Calu3 (cell line): ENCODE data around the gene CCDC142. TPM values are rescaled to one million over a fixed set of nuclear protein-coding genes. Genes with fewer than 3 reads are reported as not detected.

Experiments
- BruUV-seq: library from RNA; stranded (reverse); fragments of 400-500 nt; replicated peaks from 2 replicates; lab custom pipeline; 2021; lab: Mats Ljungman, UMichigan
- CTCF ChIA-PET: fragments of 300-600 bp; sonication (Branson Sonifier 250); formaldehyde crosslinking; loops from one replicate; lab custom pipeline; 2022; ENCODE audit warnings: antibody characterized with exemption; lab: Charles Lee
- DNase-seq: peaks from one replicate; pipeline ENCODE4 v3.0.0; 2022
- H3K27ac Mint-ChIP-seq: one replicate; pipeline ENCODE4 v1.8.0; 2022; ENCODE audit warnings: mixed read lengths; ENCODE audit not compliant: unreplicated experiment
- H3K27me3 Mint-ChIP-seq: one replicate; pipeline ENCODE4 v1.8.0; 2022; ENCODE audit warnings: mixed read lengths; ENCODE audit not compliant: unreplicated experiment
- H3K36me3 Mint-ChIP-seq: one replicate; pipeline ENCODE4 v1.8.0; 2022; ENCODE audit warnings: mild to moderate bottlenecking, moderate library complexity, mixed read lengths; ENCODE audit not compliant: insufficient read depth, unreplicated experiment
- H3K4me1 Mint-ChIP-seq: one replicate; pipeline ENCODE4 v1.8.0; 2022; ENCODE audit warnings: mild to moderate bottlenecking, low read depth, mixed read lengths; ENCODE audit not compliant: unreplicated experiment
- H3K4me3 Mint-ChIP-seq: one replicate; pipeline ENCODE4 v1.8.0; 2022; ENCODE audit warnings: mild to moderate bottlenecking, low read depth, moderate library complexity, mixed read lengths; ENCODE audit not compliant: unreplicated experiment
- H3K9me3 Mint-ChIP-seq: one replicate; pipeline ENCODE4 v1.8.0; 2022; ENCODE audit warnings: low read depth, mixed read lengths; ENCODE audit not compliant: unreplicated experiment
- CTCF ChIP-seq: fragments of 200-600 bp; IDR thresholded peaks from one replicate; pipeline ENCODE4 v1.8.0; 2022; ENCODE audit warnings: antibody characterized with exemption; ENCODE audit not compliant: unreplicated experiment
- intact Hi-C: fragments of 100-400 bp; cut with micrococcal nuclease; formaldehyde crosslinking; loops from one replicate; pipeline ENCODE4 v1.10.0; 2022; ENCODE audit not compliant: unreplicated experiment
- total RNA-seq: library from RNA; stranded (reverse); gene quantifications from 2 replicates; pipeline ENCODE4 v1.2.3, GENCODE V29; 2022

Gene CCDC142
- total RNA-seq, 1 experiment from 2014 or later: 30.4 TPM

DNA sequence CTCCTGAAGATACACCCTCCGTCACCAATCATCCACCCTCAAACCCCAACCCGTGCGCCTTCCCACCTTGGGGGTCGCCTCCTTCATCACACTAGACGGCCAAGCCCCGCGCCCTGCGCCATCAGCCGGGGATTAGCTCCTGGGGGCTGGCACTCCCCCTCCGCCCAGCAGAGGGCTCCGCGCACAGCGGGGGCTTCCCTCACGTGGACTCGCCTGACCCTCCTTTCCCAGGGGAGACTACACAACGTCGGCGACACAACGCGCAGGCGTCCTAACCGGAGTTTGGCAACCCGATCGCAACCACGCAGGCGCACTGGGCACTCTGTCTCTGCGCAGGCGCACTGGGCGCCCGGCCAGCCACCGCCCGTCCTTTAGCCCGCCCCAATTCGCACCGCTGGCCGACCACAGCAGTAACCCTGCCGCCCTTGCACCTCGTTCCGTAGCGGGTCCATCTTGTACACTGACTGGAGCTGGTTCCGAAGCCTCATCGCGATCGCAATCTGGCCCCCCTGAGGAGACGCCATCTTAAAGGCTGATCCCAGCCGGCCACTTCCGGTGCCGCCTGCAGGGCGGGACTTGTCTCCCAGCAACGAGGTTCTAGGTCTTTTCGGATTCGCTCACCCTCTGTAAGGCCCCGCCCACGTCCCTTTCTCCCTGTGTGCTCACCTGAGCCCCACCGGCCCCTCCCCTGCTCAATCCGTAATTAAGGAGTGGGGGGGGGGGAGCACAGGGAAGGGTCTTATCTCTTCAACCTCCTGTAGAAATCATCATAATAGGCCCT lies 24.5 kb upstream of the CCDC142 start, which contains the start of gene PCGF1:
PCGF1 (minus strand) TSS at position 551 of the 781 bp plus-strand sequence; CDS start at position 524, 27 bp downstream.
- Mint-ChIP-seq H3K4me1 (peaks cover 27% of the 10 kb centered on the region), H3K27me3 (peaks cover 38% of the 10 kb centered on the region), H3K9me3 (no peaks in the 10 kb centered on the region), H3K36me3 (peaks cover 50% of the 10 kb centered on the region), H3K27ac (peak within 1 kb of the TSS; percentile 100), H3K4me3 (peak within 1 kb of the TSS; percentile 97)
- CTCF ChIA-PET: interaction anchor here (0.7 to 1.7 kb wide), 5 partner anchors 18 to 29 kb away, joined by 3 to 6 read pairs (median 3); partner anchors contain the start of genes CCDC142 and TTC31
- intact Hi-C loops: loop anchor here (2.0 kb wide), 1 partner anchor 21 kb away; the partner anchor contains the start of genes AUP1 and HTRA2
- no peak for TF ChIP-seq CTCF
- peak; percentile 98 for DNase-seq
- no TSS peak for BruUV-seq

GRCh38 chr2:74505448-74506246 lies 22.8 kb upstream of the CCDC142 start:
- Mint-ChIP-seq H3K4me3 (peak overlapping the region; percentile 84), H3K27ac (no peak overlapping the region), H3K4me1 (peaks cover 41% of the 10 kb centered on the region), H3K27me3 (peaks cover 21% of the 10 kb centered on the region), H3K9me3 (no peaks in the 10 kb centered on the region), H3K36me3 (peaks cover 60% of the 10 kb centered on the region)
- TF ChIP-seq CTCF: no peak
- BruUV-seq: no TSS peak
- DNase-seq: no peak
- intact Hi-C loops: loop anchor here (2.0 kb wide), 1 partner anchor 23 kb away; the partner anchor contains the start of genes AUP1 and HTRA2
- CTCF ChIA-PET: interaction anchor here (0.7 to 1.2 kb wide), 2 partner anchors 20 to 27 kb away, joined by 3 read pairs; partner anchors contain the start of gene DQX1

GRCh38 chr2:74504591-74504990 lies 21.8 kb upstream of the CCDC142 start:
- BruUV-seq: TSS peak; percentile 42
- DNase-seq: no peak
- H3K9me3 Mint-ChIP-seq: no peaks in the 10 kb centered on the region
- CTCF ChIA-PET: no interaction called here
- peak overlapping the region; percentile 84 for H3K4me3 Mint-ChIP-seq
- intact Hi-C loops: no loop called here
- peak overlapping the region; percentile 27 for H3K27ac Mint-ChIP-seq
- peaks cover 41% of the 10 kb centered on the region for H3K4me1 Mint-ChIP-seq
- H3K27me3 Mint-ChIP-seq: peaks cover 11% of the 10 kb centered on the region
- TF ChIP-seq CTCF: no peak
- H3K36me3 Mint-ChIP-seq: peaks cover 60% of the 10 kb centered on the region
